ENCODE measurements around the gene OR52D1.

The OR52D1 gene

GRCh38 chr11:5508605-5509004, 20.1 kb downstream of the OR52D1 start:
- Histone ChIP-seq H3K27me3 (ENCODE audit: insufficient read depth, poor library complexity, severe bottlenecking) (no peaks in the 10 kb centered on the region), H3K36me3 (ENCODE audit: low read depth) (no peaks in the 10 kb centered on the region), H3K27ac (ENCODE audit: poor library complexity, severe bottlenecking) (no peak overlapping the region), H3K4me1 (ENCODE audit: insufficient read depth, poor library complexity, severe bottlenecking) (no peaks in the 10 kb centered on the region), H3K4me3 (ENCODE audit: severe bottlenecking) (no peak overlapping the region), H3K9me3 (ENCODE audit: severe bottlenecking) (no peaks in the 10 kb centered on the region)
- no peak for TF ChIP-seq CTCF (IDR thresholded peaks at IDR 0.05; ENCODE audit: poor library complexity, severe bottlenecking)
- DNase-seq (ENCODE audit: low spot score) (no peak), ATAC-seq (ENCODE audit: low read depth) (no peak)

GRCh38 chr11:5509803-5510202, 21.3 kb downstream of the OR52D1 start, which contains the start of gene UBQLN3:
Gene UBQLN3 (minus strand): TSS chr11:5509957. CDS start chr11:5509558, 399 bp downstream.
- no peaks in the 10 kb centered on the region for H3K4me1 ChIP-seq (ENCODE audit: insufficient read depth, poor library complexity, severe bottlenecking)
- no peaks in the 10 kb centered on the region for H3K9me3 ChIP-seq (ENCODE audit: severe bottlenecking)
- H3K27me3 ChIP-seq (ENCODE audit: insufficient read depth, poor library complexity, severe bottlenecking), result no peaks in the 10 kb centered on the region
- no peak within 1 kb of the TSS for H3K4me3 ChIP-seq (ENCODE audit: severe bottlenecking)
- H3K36me3 ChIP-seq (ENCODE audit: low read depth), result no peaks in the 10 kb centered on the region
- H3K27ac ChIP-seq (ENCODE audit: poor library complexity, severe bottlenecking), result no peak within 1 kb of the TSS
- DNase-seq (ENCODE audit: low spot score), result no peak
- no peak for TF ChIP-seq CTCF (IDR thresholded peaks at IDR 0.05; ENCODE audit: poor library complexity, severe bottlenecking)
- ATAC-seq (ENCODE audit: low read depth), result no peak

GRCh38 chr11:5514841-5515240, 26.4 kb downstream of the OR52D1 start:
- H3K36me3 ChIP-seq (ENCODE audit: low read depth), result no peaks in the 10 kb centered on the region
- no peak for TF ChIP-seq CTCF (IDR thresholded peaks at IDR 0.05; ENCODE audit: poor library complexity, severe bottlenecking)
- no peaks in the 10 kb centered on the region for H3K4me1 ChIP-seq (ENCODE audit: insufficient read depth, poor library complexity, severe bottlenecking)
- no peak for DNase-seq (ENCODE audit: low spot score)
- H3K4me3 ChIP-seq (ENCODE audit: severe bottlenecking), result no peak overlapping the region
- no peak overlapping the region for H3K27ac ChIP-seq (ENCODE audit: poor library complexity, severe bottlenecking)
- no peaks in the 10 kb centered on the region for H3K9me3 ChIP-seq (ENCODE audit: severe bottlenecking)
- no peak for ATAC-seq (ENCODE audit: low read depth)
- no peaks in the 10 kb centered on the region for H3K27me3 ChIP-seq (ENCODE audit: insufficient read depth, poor library complexity, severe bottlenecking)

GRCh38 chr11:5516599-5516998, 28.1 kb downstream of the OR52D1 start, which contains the start of gene UBQLNL:
Gene UBQLNL (minus strand): TSS chr11:5516699. CDS start chr11:5516441, 258 bp downstream.
- no peaks in the 10 kb centered on the region for H3K4me1 ChIP-seq (ENCODE audit: insufficient read depth, poor library complexity, severe bottlenecking)
- H3K9me3 ChIP-seq (ENCODE audit: severe bottlenecking), result no peaks in the 10 kb centered on the region
- no peak for TF ChIP-seq CTCF (IDR thresholded peaks at IDR 0.05; ENCODE audit: poor library complexity, severe bottlenecking)
- ATAC-seq (ENCODE audit: low read depth) (no peak), DNase-seq (ENCODE audit: low spot score) (no peak)
- H3K27me3 ChIP-seq (ENCODE audit: insufficient read depth, poor library complexity, severe bottlenecking), result no peaks in the 10 kb centered on the region
- no peak within 1 kb of the TSS for H3K4me3 ChIP-seq (ENCODE audit: severe bottlenecking)
- H3K27ac ChIP-seq (ENCODE audit: poor library complexity, severe bottlenecking), result no peak within 1 kb of the TSS
- H3K36me3 ChIP-seq (ENCODE audit: low read depth), result no peaks in the 10 kb centered on the region

- no peak for TF ChIP-seq CTCF (IDR thresholded peaks at IDR 0.05; ENCODE audit: poor library complexity, severe bottlenecking)
- Histone ChIP-seq H3K4me1 (ENCODE audit: insufficient read depth, poor library complexity, severe bottlenecking) (no peaks in the 10 kb centered on the region), H3K27me3 (ENCODE audit: insufficient read depth, poor library complexity, severe bottlenecking) (no peaks in the 10 kb centered on the region), H3K36me3 (ENCODE audit: low read depth) (no peaks in the 10 kb centered on the region), H3K4me3 (ENCODE audit: severe bottlenecking) (no peak overlapping the region), H3K9me3 (ENCODE audit: severe bottlenecking) (no peaks in the 10 kb centered on the region), H3K27ac (ENCODE audit: poor library complexity, severe bottlenecking) (no peak overlapping the region)
- ATAC-seq (ENCODE audit: low read depth), result no peak
- DNase-seq (ENCODE audit: low spot score), result no peak
Measured at GRCh38 chr11:5521540-5521939, 33.1 kb downstream of the OR52D1 start.

Measured in RWPE2 (cell line).